Measurements from ENCODE around the gene TSPAN4. TPM values are rescaled to one million over a fixed set of nuclear protein-coding genes. Genes with fewer than 3 reads are reported as not detected.

The TSPAN4 gene
- polyA plus RNA-seq, 3 donors, result 52.6 to 75.5 (median 63.1) TPM

DNA sequence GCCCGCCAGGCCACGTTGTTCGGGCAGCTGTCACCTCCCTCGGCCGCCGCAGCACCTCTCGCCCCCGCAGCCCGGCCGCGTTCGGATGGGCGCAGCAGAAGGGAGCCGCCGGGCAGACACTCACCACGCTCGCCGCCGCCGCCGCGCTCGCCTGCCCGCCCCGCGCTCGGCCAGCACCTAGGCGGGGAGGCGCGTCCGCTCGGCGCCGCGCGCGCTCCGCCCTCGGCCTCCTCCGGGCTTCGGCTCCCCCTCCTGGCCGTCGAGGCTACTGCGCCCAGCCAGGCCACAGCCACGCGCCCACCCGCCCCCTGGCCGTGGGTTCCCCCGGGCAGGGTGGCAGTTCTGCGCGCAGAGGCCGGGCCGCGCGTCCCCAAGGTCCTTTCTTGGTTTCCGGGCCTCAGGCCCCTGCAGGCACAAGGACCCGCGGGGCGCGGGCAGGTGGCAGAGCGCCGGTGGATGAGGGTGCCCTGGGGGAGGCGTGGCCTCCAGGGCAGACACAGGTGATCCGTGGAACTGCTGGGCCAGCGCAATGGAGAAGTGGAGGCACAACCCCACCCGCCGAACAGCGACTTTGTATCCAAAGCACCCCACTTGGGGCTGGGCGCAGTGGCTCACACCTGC, 44.4 kb upstream of the TSPAN4 start, which contains the start of gene SLC25A22:
Gene SLC25A22 (minus strand): TSS at position 189 of the 621 bp plus-strand sequence. CDS start 3,275 bp downstream, outside the sequence.
- intact Hi-C loops (cut with micrococcal nuclease), result loop anchor here in 1 of 2 donors (5.0 kb wide), 1 partner anchor 51 kb away; the partner anchor contains the start of gene TALDO1
- Histone ChIP-seq H4K20me1 (ENCODE audit: insufficient read depth, low read length) (no peaks in the 10 kb centered on the region), H3K4me2 (replicated peaks; ENCODE audit: extremely low read depth, low read length, poor library complexity, severe bottlenecking) (peak within 1 kb of the TSS; percentile 98), H3K27me3 (ENCODE audit: control insufficient read depth in 2 of 2, insufficient read depth in 2 of 2, low read length in 2 of 2) (no peaks in the 10 kb centered on the region), H3K27ac (ENCODE audit: low read depth in 1 of 2, low read length in 2 of 2) (peak within 1 kb of the TSS; percentile 64 to 77), H3K4me1 (ENCODE audit: control insufficient read depth in 1 of 2, insufficient read depth in 2 of 2, low read length in 2 of 2) (peaks cover 29 to 33% of the 10 kb centered on the region in 2 donors), H3K79me2 (ENCODE audit: insufficient read depth, low read length) (peaks cover 15% of the 10 kb centered on the region), H3K9ac (ENCODE audit: insufficient read depth, low read length, poor library complexity, severe bottlenecking) (peak within 1 kb of the TSS; percentile 59), H2AFZ (ENCODE audit: insufficient read depth, low read depth, low read length, poor library complexity, severe bottlenecking) (peak within 1 kb of the TSS; percentile 78), H3K9me3 (replicated peaks in 1 of 2; ENCODE audit: control insufficient read depth in 1 of 2, insufficient read depth in 1 of 2, low read length in 2 of 2) (no peaks in the 10 kb centered on the region), H3K4me3 (replicated peaks in 1 of 3; ENCODE audit: low read depth in 2 of 3, low read length in 3 of 3) (peak within 1 kb of the TSS; percentile 54 to 85 (median 84)), H3K36me3 (replicated peaks in 1 of 2; ENCODE audit: control insufficient read depth in 1 of 2, insufficient read depth in 2 of 2, low read length in 2 of 2) (peaks cover 15 to 18% of the 10 kb centered on the region in 2 donors)
- H3K4me1 Mint-ChIP-seq, result peaks cover 18% of the 10 kb centered on the region
- TF ChIP-seq, protein P1, sequence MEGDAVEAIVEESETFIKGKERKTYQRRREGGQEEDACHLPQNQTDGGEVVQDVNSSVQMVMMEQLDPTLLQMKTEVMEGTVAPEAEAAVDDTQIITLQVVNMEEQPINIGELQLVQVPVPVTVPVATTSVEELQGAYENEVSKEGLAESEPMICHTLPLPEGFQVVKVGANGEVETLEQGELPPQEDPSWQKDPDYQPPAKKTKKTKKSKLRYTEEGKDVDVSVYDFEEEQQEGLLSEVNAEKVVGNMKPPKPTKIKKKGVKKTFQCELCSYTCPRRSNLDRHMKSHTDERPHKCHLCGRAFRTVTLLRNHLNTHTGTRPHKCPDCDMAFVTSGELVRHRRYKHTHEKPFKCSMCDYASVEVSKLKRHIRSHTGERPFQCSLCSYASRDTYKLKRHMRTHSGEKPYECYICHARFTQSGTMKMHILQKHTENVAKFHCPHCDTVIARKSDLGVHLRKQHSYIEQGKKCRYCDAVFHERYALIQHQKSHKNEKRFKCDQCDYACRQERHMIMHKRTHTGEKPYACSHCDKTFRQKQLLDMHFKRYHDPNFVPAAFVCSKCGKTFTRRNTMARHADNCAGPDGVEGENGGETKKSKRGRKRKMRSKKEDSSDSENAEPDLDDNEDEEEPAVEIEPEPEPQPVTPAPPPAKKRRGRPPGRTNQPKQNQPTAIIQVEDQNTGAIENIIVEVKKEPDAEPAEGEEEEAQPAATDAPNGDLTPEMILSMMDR (IDR thresholded peaks at IDR 0.05), result peak; percentile 96
- peaks cover 0 to 3% (median 0%) of the 10 kb centered on the region in 7 donors for H3K9me3 Mint-ChIP-seq
- 3% methylated on average over 66 of the region's 69 CpGs for WGBS (ENCODE audit: insufficient coverage)
- H3K27ac Mint-ChIP-seq, result peak within 1 kb of the TSS; percentile 42 to 91 (median 87)
- DNase-seq, result peak; percentile 70 to 78 (median 72)
- peak within 1 kb of the TSS; percentile 80 to 94 for H3K4me3 Mint-ChIP-seq
- no peaks in the 10 kb centered on the region for H3K27me3 Mint-ChIP-seq (ENCODE audit: low read depth in 3 of 3)
- H3K36me3 Mint-ChIP-seq, result peaks cover 9 to 31% of the 10 kb centered on the region in 2 donors

- H3K27ac Mint-ChIP-seq, result no peak overlapping the region
- TF ChIP-seq, protein P1 (IDR thresholded peaks at IDR 0.05), result no peak
- H3K36me3 Mint-ChIP-seq, result peaks cover 3 to 24% of the 10 kb centered on the region in 2 donors
- H3K4me2 ChIP-seq (replicated peaks; ENCODE audit: extremely low read depth, low read length, poor library complexity, severe bottlenecking), result no peak overlapping the region
- H3K4me1 ChIP-seq (ENCODE audit: control insufficient read depth in 1 of 2, insufficient read depth in 2 of 2, low read length in 2 of 2), result peaks cover 39 to 46% of the 10 kb centered on the region in 2 donors
- no peak overlapping the region for H3K4me3 Mint-ChIP-seq
- H3K79me2 ChIP-seq (ENCODE audit: insufficient read depth, low read length), result peaks cover 20% of the 10 kb centered on the region
- 98% methylated on average over 28 of the region's 32 CpGs for WGBS (ENCODE audit: insufficient coverage)
- peaks cover 0 to 5% (median 2%) of the 10 kb centered on the region in 3 donors for H3K27me3 Mint-ChIP-seq (ENCODE audit: low read depth in 3 of 3)
- H3K9me3 Mint-ChIP-seq, result peaks cover 0 to 3% (median 0%) of the 10 kb centered on the region in 7 donors
- peaks cover 11% of the 10 kb centered on the region for H4K20me1 ChIP-seq (ENCODE audit: insufficient read depth, low read length)
- H2AFZ ChIP-seq (ENCODE audit: insufficient read depth, low read depth, low read length, poor library complexity, severe bottlenecking), result no peak overlapping the region
- no peak overlapping the region for H3K27ac ChIP-seq (ENCODE audit: low read depth in 1 of 2, low read length in 2 of 2)
- no peak overlapping the region for H3K9ac ChIP-seq (ENCODE audit: insufficient read depth, low read length, poor library complexity, severe bottlenecking)
- DNase-seq, result no peak
- H3K4me1 Mint-ChIP-seq, result peaks cover 29% of the 10 kb centered on the region
- H3K9me3 ChIP-seq (replicated peaks in 1 of 2; ENCODE audit: control insufficient read depth in 1 of 2, insufficient read depth in 1 of 2, low read length in 2 of 2), result no peaks in the 10 kb centered on the region
- no peaks in the 10 kb centered on the region for H3K27me3 ChIP-seq (ENCODE audit: control insufficient read depth in 2 of 2, insufficient read depth in 2 of 2, low read length in 2 of 2)
- intact Hi-C loops (cut with micrococcal nuclease), result loop anchor here in 1 of 2 donors (5.0 kb wide), 1 partner anchor 52 kb away; the partner anchor contains the start of gene TALDO1
- no peak overlapping the region for H3K4me3 ChIP-seq (replicated peaks in 1 of 3; ENCODE audit: low read depth in 2 of 3, low read length in 3 of 3)
- peaks cover 14 to 15% of the 10 kb centered on the region in 2 donors for H3K36me3 ChIP-seq (replicated peaks in 1 of 2; ENCODE audit: control insufficient read depth in 1 of 2, insufficient read depth in 2 of 2, low read length in 2 of 2)
Measured at GRCh38 chr11:799641-800316, 42.9 kb upstream of the TSPAN4 start.

Measured in CD14-positive monocyte (primary cell).